Esophagus squamous epithelium (tissue), 4 donors: ENCODE data around the gene LRP1B.

Experiments
- POLR2A ChIP-seq, 4 donors: fragments of 450-650 bp; IDR thresholded peaks; one replicate each; pipeline ENCODE4 v1.6.1; 2017; ENCODE audit warnings: antibody characterized with exemption in 4 of 4, mild to moderate bottlenecking in 4 of 4, moderate library complexity in 3 of 4
- TF ChIP-seq, protein P1 (sequence below), 6 experiments: fragments of 450-650 bp in 4 of 6; fragments of 200-600 bp in 2 of 6; sonication (generic) in 2 of 6; IDR thresholded peaks; one replicate each; pipeline ENCODE4 v1.5.1; 2016 to 2019; ENCODE audit warnings: antibody characterized with exemption in 6 of 6, mild to moderate bottlenecking in 4 of 6, moderate library complexity in 4 of 6

DNA sequence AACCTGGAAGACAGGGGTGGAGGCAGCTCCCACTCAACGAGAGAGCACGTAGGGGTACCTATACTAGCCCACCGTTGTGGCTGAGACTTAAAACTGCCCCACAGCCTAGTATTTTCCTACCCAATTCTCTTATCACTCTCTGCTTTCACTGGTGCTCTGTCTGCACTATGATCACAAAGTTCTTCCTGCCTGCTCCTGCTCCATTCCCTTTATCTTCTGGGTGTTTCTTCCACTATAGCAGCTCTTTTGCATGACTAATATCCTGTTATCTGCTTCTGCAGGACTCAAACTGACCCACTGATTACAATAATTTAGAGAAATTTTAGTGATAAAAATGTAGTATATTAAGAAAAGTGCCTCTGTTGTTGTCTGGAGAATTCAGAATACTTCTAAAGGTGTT is 184.8 kb downstream of the LRP1B start:
- TF ChIP-seq, protein P1, sequence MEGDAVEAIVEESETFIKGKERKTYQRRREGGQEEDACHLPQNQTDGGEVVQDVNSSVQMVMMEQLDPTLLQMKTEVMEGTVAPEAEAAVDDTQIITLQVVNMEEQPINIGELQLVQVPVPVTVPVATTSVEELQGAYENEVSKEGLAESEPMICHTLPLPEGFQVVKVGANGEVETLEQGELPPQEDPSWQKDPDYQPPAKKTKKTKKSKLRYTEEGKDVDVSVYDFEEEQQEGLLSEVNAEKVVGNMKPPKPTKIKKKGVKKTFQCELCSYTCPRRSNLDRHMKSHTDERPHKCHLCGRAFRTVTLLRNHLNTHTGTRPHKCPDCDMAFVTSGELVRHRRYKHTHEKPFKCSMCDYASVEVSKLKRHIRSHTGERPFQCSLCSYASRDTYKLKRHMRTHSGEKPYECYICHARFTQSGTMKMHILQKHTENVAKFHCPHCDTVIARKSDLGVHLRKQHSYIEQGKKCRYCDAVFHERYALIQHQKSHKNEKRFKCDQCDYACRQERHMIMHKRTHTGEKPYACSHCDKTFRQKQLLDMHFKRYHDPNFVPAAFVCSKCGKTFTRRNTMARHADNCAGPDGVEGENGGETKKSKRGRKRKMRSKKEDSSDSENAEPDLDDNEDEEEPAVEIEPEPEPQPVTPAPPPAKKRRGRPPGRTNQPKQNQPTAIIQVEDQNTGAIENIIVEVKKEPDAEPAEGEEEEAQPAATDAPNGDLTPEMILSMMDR (IDR thresholded peaks at IDR 0.05): no peak
- no peak for TF ChIP-seq POLR2A (IDR thresholded peaks at IDR 0.05)
